Activated CD4-positive, alpha-beta T cell treated with anti-CD3 and anti-CD28 coated beads, Interleukin-2, amount 50 U/mL, for 48 hours (primary cell): ENCODE results near the gene CD82.
"Not testable (repeated sequence)": the region's sequence is repeated elsewhere in the genome, so short reads cannot be mapped to it uniquely, and the experiment has no call there.

Experiments
- DNase-seq, 2 experiments: peaks; one replicate each; pipeline ENCODE4 v3.0.0-alpha.2; 2020

CD82 gene

DNA sequence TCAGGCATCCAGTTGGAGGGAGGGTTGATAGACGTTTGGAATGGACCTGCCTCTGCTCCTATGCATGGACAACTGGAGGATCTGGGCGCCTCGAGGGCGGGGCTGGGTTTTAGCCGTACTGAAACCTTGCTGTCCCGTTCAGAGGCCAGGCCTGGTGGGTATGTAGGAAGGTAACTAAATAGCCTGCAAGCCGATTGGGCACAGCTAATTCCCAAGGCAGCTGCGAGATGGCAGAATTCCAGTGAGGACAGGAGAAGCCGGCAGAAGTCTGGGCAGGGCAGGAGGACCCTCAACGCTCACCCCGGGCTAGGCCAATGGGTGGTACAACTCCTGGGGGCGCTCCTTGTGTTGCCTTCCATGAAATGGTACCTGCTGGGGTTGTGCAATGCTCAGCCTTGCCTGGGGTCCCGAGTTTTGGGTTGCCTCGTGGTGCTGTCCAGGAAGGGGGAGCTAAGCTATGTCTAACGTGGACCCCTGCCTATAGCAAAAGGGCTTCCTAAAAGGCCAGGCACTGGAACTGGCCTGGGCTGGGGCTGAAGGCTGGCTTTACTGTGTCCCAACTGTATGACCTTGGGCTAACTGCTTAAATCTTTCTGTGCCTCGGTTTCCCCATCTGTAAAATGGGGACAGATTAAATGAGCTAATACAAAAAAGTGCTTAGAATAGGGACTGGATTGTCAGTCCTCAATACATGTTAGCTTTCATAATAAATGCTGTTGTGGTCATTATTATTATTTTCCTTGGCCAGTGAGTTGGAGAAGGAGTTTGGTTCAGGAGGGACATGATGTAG, 30.1 kb upstream of the CD82 start:
- no peak for DNase-seq

DNA sequence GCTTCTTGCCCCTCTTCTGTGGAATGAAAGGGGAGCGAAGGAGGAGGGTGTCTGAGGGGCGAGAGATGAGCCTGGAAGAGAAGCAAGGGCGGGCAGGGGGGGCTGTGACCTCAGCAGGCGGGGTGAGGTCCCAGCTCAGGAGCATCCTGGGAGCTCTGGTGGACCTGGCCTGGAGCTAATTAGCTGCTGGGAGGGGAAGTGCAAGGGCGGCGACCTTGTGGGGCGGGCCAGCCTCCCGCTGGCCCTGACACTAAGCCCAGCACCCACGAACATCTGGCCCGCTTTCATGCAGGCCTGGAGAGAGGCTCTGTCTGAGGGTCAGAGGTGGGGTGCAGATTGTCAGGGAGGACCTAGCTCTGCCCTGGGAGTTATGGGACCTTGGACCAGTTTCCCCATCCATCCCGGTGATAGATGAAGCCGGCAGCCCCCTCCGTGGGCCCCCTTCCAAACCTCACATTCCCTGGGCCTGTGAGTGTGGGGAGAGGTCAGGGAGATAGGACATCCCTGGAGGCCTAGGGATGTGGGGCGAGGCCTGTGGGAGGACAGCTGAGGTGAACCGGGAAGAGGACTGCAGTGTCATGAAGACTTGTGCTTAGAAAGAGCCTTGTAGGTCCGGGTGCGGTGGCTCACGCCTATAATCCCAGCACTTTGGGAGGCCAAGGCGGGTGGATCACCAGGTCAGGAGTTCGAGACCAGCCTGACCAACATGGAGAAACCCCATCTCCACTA, 28.5 kb upstream of the CD82 start:
- DNase-seq: no peak

DNA sequence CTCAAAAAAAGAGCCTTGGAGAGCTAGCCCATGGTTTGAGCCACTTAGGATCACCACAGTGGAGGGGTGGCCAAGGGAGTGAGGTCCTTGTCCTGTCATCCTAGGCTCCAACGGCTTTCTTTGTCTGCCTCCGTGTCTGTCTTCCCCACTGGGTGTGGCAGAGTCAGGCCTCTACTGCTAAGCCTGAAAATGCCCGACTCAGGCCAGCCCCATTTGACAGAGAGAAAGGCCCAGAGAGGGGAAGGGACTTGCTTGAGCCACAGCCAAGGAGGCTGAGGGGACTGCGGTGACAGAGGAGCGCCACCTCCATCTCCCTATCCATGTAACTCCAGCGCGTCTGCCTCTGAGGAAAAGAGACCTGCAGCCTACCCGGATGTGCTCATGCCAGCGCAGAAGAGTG, 27.8 kb upstream of the CD82 start:
- DNase-seq: no peak

DNA sequence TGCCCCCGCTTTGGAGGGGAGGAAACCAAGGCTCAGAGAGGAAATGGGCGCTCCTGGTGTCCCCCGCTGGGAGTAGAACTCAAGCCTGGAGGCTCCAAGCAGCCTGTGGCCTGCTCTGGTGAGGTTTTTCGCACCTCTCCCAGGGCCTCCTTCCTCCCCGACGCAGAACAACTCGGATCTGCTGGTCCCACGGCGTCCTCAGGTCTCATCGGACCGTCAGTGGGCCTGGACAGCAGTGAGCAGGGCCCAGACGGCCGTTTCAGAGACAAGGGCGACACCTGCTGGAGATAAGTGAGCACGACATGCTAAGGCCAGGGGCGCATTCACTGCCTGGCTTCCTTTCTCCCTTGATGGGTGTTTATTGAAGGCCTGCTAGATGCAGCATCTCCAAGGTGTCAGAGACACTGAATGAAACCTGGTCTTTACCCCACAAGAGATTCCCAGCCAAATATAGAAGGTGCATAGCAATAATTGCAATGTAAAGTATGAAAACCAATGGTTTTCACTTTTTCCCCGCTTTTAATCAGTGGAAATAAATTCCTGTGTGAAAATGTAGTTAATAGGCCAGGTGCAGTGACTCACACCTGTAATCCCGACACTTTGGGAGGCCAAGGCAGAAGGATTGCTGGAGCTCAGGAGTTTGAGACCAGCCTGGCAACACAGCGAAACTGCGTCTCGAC, 26.9 kb upstream of the CD82 start:
- DNase-seq: peak; percentile 80 to 84

DNA sequence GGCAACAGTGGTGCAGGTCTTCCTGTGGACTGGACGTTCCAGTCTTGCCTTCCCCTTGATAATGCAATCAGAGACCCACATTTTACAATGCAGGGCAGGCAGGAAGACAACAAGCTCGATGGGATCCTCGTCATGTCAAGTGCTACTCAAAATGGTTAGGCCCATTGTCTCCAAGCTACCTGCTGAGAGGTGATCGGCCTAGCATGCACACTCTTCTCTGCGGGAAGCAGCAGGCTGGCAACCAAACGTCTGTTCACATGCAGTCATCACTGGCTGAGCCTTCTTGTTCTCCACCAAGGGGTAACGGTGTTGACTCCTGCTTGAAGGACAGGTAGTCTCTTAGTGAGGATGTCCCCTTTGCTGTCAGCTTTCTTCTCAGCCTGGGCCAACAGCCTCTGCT, 25.5 kb upstream of the CD82 start:
- DNase-seq: no peak

DNA sequence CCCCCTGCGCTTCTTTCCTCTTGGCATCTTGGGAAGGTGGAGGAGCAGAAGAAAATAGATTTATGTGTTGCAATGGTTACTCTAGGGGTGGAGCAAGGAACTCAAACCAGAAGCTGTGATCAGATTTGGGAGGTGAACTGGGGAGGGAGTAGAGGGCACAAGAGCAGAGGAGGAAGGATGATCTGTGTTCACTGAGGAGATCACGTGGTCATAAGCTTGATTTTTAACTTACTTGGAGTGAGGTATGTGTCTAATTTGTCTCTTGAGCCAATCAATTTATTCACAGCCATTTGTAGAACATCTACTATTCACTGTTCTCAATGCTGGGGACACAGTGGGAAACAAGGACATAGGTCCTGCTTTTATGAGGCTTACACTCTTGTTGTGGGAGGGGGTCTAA, 24.8 kb upstream of the CD82 start:
- DNase-seq: no peak

DNA sequence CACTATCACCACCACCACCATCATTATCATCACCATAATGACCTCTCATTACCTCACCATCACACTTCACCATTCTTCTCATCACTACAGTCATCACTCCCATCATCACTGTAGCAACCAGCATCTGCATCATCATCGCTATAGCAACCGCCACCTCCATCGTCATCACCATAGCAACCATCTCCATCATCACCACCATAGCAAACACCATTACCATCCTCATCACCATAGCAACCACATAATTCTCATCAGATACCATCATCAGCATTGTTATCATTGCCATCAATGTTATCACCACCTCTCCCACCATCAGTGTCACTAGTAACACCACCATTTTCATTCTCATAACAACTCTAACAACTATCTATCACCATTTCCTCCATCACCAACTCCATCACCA, 23.1 kb upstream of the CD82 start:
- DNase-seq: no peak

DNA sequence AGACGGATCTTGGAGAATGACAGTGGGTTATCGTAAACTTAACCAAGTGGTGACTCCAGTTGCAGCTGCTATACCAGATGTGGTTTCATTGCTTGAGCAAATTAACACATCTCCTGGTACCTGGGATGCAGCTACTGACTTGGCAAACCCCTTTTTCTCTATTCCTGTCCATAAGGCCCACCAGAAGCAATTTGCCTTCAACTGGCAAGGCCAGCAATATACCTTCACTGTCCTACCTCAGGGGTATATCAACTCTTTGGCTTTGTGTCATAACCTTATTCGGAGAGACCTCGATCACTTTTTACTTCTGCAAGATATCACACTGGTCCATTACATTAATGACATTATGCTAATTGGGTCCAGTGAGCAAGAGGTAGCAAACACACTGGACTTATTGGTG, 18.5 kb upstream of the CD82 start:
- DNase-seq: not testable (repeated sequence)

DNA sequence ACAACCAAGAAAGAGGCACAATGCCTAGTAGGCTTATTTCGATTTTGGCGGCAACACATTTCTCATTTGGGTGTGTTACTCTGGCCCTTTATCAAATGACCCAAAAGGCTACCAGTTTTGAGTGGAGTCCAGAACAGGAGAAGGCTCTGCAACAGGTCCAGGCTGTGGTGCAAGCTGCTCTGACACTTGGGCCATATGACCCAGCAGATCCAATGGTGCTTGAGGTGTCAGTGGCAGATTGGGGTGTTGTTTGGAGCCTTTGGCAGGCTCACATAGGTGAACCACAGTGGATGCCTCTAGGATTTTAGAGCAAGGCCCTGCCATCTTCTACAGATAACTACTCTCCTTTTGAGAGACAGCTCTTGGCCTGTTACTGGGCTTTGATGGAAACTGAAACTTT, 17.9 kb upstream of the CD82 start:
- DNase-seq: not testable (repeated sequence)

DNA sequence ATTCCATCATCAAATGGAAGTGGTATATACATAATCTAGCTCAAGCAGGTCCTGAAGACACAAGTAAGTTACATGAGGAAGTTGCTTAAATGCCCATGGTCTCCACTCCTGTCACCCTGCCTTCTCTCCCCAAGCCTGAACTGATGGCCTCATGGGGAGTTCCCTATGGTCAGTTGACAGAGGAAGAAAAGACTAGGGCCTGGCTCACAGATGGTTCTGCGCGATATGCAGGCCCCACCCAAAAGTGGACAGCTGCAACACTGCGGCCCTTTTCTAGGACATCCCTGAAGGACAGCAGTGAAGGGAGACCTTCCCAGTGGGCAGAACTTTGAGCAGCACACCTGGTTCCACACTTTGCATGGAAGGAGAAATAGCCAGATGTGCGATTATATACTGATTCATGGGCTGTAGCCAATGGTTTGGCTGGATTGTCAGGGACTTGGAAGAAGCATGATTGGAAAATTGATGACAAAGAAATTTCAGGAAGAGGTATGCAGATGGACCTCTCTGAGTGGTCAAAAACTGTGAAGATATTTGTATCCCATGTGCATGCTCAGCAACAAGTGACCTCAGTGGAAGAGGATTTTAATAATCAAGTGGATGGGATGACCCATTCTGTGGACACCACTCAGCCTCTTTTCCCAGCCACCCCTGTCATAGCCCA, 17.3 kb upstream of the CD82 start:
- no peak for DNase-seq

DNA sequence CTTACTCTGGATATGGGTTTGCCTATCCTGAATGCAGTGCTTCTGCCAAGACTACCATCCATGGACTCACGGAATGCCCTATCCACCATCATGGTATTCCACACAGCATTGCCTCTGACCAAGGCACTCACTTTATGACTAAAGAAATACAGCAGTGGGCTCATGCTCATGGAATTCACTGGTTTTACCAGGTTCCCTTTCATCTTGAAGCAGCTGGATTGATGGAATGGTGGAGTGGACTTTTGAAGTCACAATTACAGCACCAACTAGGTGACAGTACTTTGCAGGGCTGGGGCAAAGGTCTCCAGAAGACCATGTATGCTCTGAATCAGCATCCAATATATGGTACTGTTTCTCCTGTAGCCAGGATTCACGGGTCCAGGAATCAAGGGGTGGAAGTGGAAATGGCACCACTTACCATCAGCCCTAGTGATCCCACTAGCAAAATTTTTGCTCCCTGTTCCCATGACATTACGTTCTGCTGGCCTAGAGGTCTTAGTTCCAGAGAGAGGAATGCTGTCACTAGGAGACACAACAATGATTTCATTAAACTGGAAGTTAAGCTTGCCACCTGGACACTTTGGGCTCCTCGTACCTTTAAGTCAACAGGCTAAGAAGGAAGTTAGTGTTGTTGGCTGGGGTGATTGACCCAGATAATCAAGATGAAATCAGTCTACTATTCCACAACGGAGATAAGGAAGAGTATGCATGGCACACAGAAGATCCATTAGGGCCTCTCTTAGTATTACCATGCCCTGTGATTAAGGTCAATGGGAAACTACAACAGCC, 16.3 kb upstream of the CD82 start:
- DNase-seq: not testable (repeated sequence)

DNA sequence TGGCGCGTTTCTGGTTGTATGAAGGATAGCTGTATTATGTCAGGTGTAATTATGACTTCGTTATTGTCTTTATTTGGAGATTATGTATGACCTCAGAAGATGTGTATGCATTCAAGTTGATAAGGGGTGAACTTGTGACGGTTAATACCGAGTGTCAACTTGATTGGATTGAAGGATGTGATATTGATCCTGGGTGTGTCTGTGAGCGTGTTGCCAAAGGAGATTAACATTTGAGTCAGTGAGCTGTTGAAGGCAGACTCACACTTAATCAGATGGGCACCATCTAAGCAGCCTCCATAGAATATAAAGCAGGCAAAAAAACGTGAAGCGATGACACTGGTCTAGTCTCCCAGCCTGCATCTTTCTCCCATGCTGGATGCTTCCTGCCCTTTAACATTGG, 15.3 kb upstream of the CD82 start:
- DNase-seq: no peak

DNA sequence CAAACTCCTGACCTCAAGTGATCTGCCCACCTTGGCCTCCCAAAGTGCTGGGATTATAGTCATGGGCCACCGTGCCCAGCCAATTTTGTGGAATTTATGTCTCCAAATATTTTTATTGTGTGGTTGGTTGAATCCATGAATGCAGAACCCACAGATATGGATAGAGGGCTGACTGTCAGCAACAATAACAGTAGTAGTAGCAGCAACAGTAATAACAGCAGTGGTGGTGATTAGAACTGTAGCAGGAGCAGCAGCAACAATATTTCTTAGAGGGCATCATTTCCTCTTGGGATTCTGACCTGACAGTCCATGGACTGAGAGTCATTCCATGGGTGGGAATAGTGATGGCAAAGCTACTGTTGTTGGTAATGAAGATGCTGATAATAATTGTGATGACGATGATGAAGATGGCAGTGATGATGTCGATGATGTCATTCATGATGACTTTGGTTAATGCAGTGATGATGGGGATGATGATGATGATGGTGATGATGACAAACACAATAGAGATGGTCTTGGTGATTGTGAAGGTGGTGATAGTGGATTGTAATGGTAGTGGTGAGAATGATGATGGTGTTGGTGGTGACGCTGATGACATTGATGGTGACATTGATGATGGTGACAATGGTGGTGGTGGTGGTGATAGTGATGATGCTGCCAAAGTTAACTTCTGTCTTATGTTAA, 13.9 kb upstream of the CD82 start:
- DNase-seq: no peak

DNA sequence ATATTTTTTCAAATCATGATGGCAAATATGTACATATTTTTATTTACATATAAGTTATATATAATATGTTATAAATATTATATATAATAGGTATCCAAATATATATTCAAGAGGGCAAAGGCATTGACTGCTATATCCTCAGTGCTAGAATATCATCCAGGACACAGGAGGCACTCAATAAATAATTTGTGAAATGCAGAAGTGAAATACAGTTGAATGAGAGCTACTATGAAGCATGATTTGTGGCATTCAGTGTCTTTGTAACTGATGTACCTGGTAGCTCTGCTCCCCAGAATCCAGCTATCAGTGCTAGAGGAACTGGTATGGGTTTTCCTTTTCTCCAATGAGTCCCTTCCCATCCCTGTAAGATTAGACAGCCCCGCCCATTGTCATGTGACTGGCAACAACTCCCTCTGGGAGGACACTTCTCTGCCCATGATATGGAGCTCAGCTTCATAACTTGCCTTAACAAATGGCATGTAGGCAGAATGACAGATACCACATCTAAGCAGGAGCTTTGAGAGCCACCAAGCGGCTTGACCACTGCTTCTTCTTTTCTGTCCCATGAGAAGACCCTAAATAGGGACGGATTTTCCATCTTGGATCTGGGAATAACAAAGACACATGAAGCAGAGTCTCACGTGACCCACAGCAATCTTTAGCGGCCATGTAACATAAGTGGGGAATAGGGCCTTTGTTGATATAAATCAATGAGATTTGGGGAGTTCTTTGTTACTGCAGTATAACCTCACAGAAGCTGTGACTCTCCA, 10.2 kb upstream of the CD82 start:
- DNase-seq: no peak

DNA sequence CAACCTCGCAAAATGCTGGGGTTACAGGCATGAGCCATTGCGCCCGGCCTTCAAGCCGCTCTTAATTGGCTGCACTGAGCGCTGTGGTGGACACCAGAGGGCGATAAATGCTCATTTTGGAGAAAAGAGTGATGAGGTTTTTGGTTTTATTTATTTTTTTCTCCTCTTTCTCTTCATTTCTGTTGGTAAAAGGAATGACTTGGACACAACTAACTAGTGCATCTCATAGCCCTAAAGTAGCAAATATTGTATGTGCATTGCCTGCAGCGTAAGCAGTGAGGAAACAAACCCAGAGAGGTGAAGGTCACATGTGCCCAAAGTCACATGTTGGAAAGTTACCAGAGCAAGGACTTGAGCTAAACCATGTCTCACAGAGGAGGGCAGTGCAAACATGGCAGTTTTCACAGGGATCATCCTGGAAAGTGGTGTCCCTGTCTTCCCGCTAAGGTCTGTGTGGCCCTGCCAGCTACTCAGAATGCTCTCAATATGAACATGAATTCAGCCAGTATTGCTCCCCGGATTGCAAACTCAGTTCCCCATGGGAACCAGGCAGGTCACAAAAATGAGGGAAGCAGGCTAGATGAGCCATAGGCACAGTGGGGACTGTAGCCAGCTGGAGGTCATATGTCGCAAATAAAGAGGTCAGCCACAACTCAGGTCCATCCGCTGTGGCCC, 8.6 kb upstream of the CD82 start:
- peak; percentile 73 to 79 for DNase-seq

DNA sequence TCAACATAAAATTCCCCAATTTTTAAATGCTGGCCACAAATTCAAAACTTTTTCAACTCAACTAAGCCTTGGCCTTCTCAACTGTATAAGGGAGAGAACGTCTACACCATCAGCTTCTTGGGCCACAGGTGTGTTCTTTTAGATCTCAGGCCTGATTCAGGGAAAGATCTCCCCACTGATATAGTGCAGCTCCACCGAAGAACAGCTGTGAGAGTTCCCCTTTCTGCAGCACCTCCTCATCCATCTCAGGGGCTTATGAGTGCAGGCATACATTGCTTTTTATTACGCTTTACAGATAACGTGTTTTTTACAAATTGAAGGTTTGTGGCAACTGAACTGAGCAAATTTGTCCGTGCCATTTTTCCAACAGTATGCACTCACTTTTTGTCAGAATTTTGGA, 8.0 kb upstream of the CD82 start:
- no peak for DNase-seq

DNA sequence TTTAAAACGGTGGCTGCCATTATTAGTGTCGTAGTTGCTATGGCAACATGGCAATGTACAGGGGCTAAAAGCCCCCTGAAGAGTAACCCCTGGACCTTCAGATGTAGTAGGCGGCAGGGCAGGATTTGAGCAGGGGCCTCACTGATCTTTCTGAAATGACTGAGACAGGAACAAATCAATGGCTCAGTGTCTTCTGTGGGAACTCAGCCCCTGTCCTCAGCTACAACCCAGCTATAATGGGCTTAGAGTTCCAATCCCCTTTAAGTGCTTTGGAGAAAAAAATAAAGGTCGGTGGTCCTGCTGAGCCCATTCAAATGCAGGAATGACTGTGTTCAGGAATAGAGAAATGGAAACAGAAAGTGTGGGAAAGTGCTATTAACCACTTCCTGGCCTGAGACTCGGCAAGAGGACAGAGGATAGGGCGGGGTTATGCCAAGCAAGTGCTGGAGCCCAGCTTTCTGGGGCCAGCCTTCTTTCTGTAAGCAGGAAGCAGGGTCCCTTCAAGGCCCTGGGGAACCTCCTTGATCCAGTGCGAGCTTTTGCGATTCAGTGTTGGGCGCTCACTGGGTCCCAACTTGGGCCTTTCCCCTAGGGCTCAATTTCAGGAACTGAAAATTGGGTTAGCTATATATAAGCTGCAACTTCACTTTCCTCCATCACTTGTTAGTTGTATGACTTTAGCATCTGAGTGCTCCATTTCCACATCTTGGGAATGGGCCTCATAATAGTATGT, 6.1 kb upstream of the CD82 start:
- DNase-seq: peak in 1 of 2 experiments; percentile 49

DNA sequence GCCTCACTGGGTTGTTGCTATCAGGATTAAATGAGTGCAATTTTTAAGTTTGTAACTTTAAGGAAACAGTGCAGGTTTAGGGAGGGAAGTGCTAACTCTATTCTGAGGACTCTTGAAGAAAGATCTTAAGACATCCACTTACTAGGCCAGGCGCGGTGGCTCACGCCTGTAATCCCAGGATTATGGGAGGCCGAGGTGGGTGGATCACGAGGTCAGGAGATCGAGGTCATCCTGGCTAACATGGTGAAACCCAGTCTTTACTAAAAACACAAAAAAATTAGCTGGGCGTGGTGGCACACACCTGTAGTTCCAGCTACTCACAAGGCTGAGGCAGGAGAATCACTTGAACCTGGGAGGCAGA, 5.5 kb upstream of the CD82 start:
- not testable (repeated sequence) for DNase-seq

DNA sequence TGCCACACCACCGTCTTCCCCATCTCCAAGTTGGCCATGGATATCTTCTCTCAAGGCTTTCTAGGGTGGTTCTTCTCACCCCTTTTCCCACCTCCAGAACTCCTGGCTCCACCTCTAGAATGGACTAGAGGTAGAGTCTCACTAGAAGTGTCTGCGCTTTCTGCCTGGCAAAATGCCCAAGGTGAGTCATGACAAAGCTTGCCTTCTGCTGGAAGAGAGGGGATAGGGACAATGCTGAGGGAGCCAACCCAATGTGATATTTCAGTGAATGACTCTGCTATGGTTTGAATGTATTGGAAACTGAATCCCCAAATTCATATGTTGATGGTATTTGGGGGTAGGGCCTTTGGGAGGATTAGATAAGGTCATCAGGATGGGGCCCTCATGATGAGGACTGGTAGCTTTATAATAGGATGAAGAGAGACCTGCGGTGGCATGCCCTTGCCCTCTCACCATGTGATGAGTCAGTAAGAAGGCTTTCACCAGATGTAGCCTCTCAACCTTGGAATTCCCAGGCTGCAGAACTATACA, 4.1 kb upstream of the CD82 start:
- no peak for DNase-seq
